Measurements from ENCODE around the gene DPF1.

DPF1 gene

GRCh38 chr19:38247126-38247525 is 23.1 kb upstream of the DPF1 start:
- peaks cover 36% of the 10 kb centered on the region for H3K36me3 ChIP-seq
- no peak for TF ChIP-seq CTCF (IDR thresholded peaks at IDR 0.05; ENCODE audit: low read depth, low read length)
- H3K9me3 ChIP-seq (ENCODE audit: severe bottlenecking): no peaks in the 10 kb centered on the region
- no peaks in the 10 kb centered on the region for H3K27me3 ChIP-seq (ENCODE audit: insufficient read depth, low read depth, severe bottlenecking)
- no peak for DNase-seq
- peak overlapping the region; percentile 33 for H3K27ac ChIP-seq
- no peak overlapping the region for H3K4me3 ChIP-seq (ENCODE audit: low read depth, low read length)

- no peak for TF ChIP-seq CTCF (IDR thresholded peaks at IDR 0.05; ENCODE audit: low read depth, low read length)
- DNase-seq: no peak
- H3K9me3 ChIP-seq (ENCODE audit: severe bottlenecking): no peaks in the 10 kb centered on the region
- peak overlapping the region; percentile 41 for H3K27ac ChIP-seq
- H3K36me3 ChIP-seq: peaks cover 27% of the 10 kb centered on the region
- no peaks in the 10 kb centered on the region for H3K27me3 ChIP-seq (ENCODE audit: insufficient read depth, low read depth, severe bottlenecking)
- no peak overlapping the region for H3K4me3 ChIP-seq (ENCODE audit: low read depth, low read length)
Observed at GRCh38 chr19:38245826-38246498, 21.9 kb upstream of the DPF1 start.

GRCh38 chr19:38243279-38243673 is 19.3 kb upstream of the DPF1 start:
- Histone ChIP-seq H3K27ac (peak overlapping the region; percentile 57; the same call in 1 of the 2 replicates), H3K4me3 (ENCODE audit: low read depth, low read length) (no peak overlapping the region), H3K9me3 (ENCODE audit: severe bottlenecking) (no peaks in the 10 kb centered on the region), H3K27me3 (ENCODE audit: insufficient read depth, low read depth, severe bottlenecking) (no peaks in the 10 kb centered on the region), H3K36me3 (peaks cover 13% of the 10 kb centered on the region)
- DNase-seq: no peak
- no peak for TF ChIP-seq CTCF (IDR thresholded peaks at IDR 0.05; ENCODE audit: low read depth, low read length)

- no peak for TF ChIP-seq CTCF (IDR thresholded peaks at IDR 0.05; ENCODE audit: low read depth, low read length)
- no peak overlapping the region for H3K4me3 ChIP-seq (ENCODE audit: low read depth, low read length)
- no peaks in the 10 kb centered on the region for H3K27me3 ChIP-seq (ENCODE audit: insufficient read depth, low read depth, severe bottlenecking)
- DNase-seq: no peak
- no peaks in the 10 kb centered on the region for H3K36me3 ChIP-seq
- H3K9me3 ChIP-seq (ENCODE audit: severe bottlenecking): no peaks in the 10 kb centered on the region
- no peak overlapping the region for H3K27ac ChIP-seq
Observed at GRCh38 chr19:38239816-38240215, 15.8 kb upstream of the DPF1 start.

GRCh38 chr19:38234615-38235014 is 10.6 kb upstream of the DPF1 start:
- no peaks in the 10 kb centered on the region for H3K36me3 ChIP-seq
- no peak overlapping the region for H3K4me3 ChIP-seq (ENCODE audit: low read depth, low read length)
- H3K9me3 ChIP-seq (ENCODE audit: severe bottlenecking): no peaks in the 10 kb centered on the region
- TF ChIP-seq CTCF (IDR thresholded peaks at IDR 0.05; ENCODE audit: low read depth, low read length): no peak
- H3K27me3 ChIP-seq (ENCODE audit: insufficient read depth, low read depth, severe bottlenecking): no peaks in the 10 kb centered on the region
- DNase-seq: no peak
- H3K27ac ChIP-seq: no peak overlapping the region

- Histone ChIP-seq H3K36me3 (no peaks in the 10 kb centered on the region), H3K9me3 (ENCODE audit: severe bottlenecking) (no peaks in the 10 kb centered on the region), H3K27me3 (ENCODE audit: insufficient read depth, low read depth, severe bottlenecking) (no peaks in the 10 kb centered on the region), H3K4me3 (ENCODE audit: low read depth, low read length) (no peak overlapping the region), H3K27ac (peak overlapping the region; percentile 57)
- DNase-seq: peak; percentile 85
- TF ChIP-seq CTCF (IDR thresholded peaks at IDR 0.05; ENCODE audit: low read depth, low read length): peak; percentile 82
Observed at GRCh38 chr19:38233740-38234251, 9.8 kb upstream of the DPF1 start.

Measured in WERI-Rb-1 (cell line).